ENCODE data around the gene CDRT4.

CDRT4 gene

DNA sequence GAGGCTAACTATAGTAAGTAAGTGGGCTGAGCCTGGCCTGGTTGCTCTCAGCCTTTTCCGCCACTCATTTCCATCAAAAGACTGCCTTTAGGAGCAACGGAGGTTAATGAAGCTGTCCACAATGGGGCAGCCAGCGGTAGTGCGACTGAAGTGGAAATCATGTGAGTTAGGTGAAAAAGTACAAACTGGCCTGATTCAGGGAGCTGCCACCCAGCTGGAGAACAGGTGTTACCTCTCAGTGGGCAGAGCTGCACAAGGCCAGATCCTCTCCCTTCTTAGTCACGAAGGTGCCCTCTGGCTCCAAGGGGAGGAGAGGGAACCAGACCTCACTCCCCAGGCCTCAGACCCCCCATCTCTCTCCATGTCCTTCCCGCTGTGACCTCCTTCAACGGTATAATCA lies 34.4 kb upstream of the CDRT4 start:
- DNase-seq (ENCODE audit: low spot score in 2 of 2) (no peak), ATAC-seq (no peak)
- H3K36me3 Mint-ChIP-seq = peaks cover 24% of the 10 kb centered on the region
- H3K4me1 Mint-ChIP-seq = peaks cover 18% of the 10 kb centered on the region
- H3K4me3 Mint-ChIP-seq = no peak overlapping the region
- H3K9me3 Mint-ChIP-seq = no peaks in the 10 kb centered on the region
- no peak overlapping the region for H3K27ac Mint-ChIP-seq

DNA sequence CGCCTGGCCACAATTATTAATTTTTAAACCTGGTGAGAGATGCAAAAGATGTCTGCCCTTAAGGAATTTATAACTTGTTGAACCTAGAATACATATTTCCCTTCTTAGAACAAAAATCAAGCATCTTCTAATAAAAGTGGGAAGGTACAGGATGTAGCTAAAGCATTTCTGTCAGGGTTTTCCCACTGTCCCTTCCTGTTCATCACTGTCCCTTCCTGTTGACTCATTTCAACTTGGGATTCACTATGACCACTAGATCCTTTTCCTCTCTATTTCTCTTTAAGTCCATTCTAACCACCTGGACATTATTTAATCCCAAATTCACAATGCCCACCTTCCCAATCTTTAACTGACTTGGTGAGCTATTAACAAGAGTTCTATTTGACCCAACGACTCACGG lies 33.9 kb upstream of the CDRT4 start:
- no peak overlapping the region for H3K27ac Mint-ChIP-seq

DNA sequence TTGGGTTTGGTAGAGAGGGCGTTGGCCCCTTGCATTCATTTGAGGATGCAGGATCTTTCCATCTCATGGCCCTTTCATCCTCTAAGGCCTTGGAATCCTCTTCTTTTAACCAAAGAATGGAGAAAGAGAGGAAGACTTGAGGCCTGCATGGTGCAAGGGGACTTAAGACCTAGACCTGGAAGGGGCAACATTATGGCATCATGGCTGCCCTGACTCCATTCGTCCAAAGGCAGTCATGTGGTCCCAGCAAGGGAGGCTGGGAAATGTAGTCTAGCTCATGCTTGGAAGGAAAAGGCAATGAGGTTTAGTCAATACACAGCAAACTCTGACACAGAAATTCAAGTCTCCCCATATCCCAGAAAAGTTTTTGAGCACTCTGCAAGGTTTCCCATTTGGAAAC lies 30.7 kb upstream of the CDRT4 start:
- peaks cover 28% of the 10 kb centered on the region for H3K36me3 Mint-ChIP-seq
- ATAC-seq (peak; percentile 51), DNase-seq (ENCODE audit: low spot score in 2 of 2) (no peak)
- no peaks in the 10 kb centered on the region for H3K9me3 Mint-ChIP-seq
- H3K4me1 Mint-ChIP-seq = peaks cover 12% of the 10 kb centered on the region
- H3K27ac Mint-ChIP-seq = peak overlapping the region; percentile 29
- H3K4me3 Mint-ChIP-seq = no peak overlapping the region

More for the DNA sequence above, 33.9 kb upstream of the CDRT4 start:
- Mint-ChIP-seq H3K36me3 (peaks cover 28% of the 10 kb centered on the region), H3K9me3 (no peaks in the 10 kb centered on the region), H3K4me3 (no peak overlapping the region), H3K4me1 (peaks cover 18% of the 10 kb centered on the region)
- ATAC-seq (no peak), DNase-seq (ENCODE audit: low spot score in 2 of 2) (no peak)

DNA sequence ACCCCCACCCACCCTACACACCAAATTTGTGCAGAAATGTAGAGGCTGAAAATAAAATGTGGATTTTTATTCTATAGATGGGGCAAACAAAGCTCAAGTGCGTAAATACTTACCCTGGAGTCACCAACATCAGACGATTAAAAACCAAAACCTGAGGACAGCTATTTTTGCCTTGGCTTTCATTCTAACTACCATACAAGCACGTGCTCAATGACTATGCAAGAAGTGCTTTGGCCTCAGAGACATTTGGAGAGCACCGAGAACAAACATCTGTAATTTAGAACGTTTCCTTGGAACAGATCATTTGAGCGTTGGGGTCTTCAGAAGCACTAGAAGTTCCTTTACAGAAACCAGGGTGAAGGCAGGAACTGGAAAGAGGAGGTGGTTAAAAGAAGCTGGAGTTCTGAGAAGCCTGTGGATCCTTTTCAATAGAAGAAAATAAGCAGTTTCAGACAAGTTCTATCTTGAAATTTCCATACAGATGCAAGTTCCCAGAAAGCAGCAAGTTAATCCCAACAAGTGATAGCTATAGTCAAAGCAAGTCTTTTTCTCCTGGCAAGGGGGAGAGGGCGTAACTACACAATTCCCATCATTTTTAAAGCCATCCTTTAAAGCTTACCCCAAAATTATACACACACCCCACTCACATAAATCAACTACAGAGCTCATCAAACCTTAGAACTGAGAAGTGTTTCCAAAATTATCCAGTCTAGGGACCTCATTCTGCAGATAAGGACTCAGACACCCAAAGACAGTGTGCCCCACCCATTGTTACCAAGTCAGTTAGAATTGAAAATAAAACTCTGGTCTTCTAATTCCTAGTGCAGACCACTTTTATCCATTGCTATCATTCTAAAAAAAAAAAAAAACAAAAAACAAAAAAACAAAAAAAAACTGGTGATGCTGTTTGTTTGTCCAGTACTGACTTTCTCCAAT lies 29.6 kb upstream of the CDRT4 start:
- DNase-seq (ENCODE audit: low spot score in 2 of 2) (no peak), ATAC-seq (no peak)
- Mint-ChIP-seq H3K9me3 (no peaks in the 10 kb centered on the region), H3K4me1 (peaks cover 6% of the 10 kb centered on the region), H3K4me3 (no peak overlapping the region), H3K36me3 (peaks cover 27% of the 10 kb centered on the region), H3K27ac (no peak overlapping the region)

DNA sequence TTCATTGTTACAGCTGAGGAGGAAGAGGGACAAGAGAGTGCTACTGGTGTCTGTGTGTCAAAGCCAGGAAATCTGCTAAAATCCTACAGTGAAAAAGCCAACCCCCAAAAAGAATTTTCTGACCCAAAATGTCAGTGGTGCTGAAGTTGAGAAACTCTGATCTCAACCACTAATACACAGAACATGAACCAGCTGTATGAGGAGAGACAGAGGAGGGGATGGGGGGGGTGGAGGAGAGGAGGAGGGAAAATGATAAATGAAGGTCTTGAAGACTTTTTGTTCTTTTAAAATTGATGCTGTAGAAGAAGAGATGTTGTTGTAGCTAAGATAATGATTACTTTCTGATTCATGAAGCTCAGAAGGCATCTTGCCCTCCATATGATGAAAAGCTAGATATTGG lies 27.4 kb upstream of the CDRT4 start:
- no peak overlapping the region for H3K4me3 Mint-ChIP-seq
- ATAC-seq (no peak), DNase-seq (ENCODE audit: low spot score in 2 of 2) (no peak)
- peaks cover 6% of the 10 kb centered on the region for H3K4me1 Mint-ChIP-seq
- no peak overlapping the region for H3K27ac Mint-ChIP-seq
- H3K9me3 Mint-ChIP-seq = no peaks in the 10 kb centered on the region
- peaks cover 12% of the 10 kb centered on the region for H3K36me3 Mint-ChIP-seq

DNA sequence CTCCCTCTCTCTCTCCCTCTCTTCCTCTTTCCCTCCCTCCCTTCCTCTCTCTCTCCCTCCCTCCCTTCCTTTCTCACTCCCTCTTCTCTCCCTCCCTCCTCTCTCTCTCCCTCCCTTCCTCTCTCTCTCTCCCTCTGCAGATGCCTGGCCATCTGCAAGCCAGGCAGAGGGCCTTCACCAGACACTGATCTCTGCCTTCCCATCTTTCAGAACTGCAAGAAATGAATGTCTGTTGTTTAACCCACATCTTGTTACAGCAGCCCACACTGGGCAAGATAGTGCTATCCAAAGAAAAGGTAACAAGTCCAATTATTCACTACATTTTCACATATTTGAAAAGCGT lies 26.2 kb upstream of the CDRT4 start:
- ATAC-seq (no peak), DNase-seq (ENCODE audit: low spot score in 2 of 2) (no peak)
- Mint-ChIP-seq H3K4me1 (peaks cover 2% of the 10 kb centered on the region), H3K27ac (peak overlapping the region; percentile 43), H3K36me3 (peaks cover 12% of the 10 kb centered on the region), H3K4me3 (no peak overlapping the region), H3K9me3 (no peaks in the 10 kb centered on the region)

DNA sequence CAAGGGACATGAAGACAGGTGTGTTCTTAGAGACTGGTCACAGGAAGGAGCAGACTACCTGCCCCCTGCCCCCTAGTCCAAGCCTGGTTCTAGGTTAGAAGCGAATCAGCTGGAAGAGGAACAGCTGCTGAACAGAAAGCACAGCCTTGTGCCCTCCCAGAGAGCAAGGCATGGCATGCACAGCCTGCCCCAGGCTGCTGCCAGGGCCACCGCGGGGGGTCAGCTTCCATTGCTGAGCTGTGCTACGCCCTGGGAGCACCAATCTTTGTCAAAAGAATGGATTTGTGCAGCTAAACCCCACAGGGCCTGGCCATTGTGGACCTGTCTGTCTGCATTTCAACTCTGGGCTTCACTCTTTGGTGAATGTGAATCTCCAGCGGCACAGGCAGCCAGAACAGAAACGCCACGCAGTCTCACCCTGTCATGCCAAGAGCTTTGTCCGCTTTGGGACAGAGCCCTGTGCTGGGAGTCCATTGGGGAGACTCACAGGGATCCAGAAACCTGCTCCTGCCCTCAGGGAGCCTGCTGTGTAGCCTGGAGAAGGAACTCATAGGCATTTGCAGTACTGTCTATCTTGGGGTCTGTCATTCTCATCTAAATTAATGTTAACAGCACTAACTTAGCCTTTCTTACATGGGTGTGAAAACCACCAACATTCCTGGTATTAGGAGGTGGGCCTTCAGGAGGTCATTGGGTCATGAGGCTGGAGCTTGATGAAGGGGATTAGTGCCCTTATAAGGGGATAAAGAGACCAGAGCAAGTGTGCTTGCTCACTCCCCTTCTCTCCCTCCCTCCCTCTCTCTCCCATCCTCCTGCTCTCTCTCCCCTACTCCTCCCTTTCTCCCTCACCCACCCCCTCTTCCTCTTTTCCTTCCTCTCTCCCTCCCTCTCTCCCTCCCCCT lies 25.6 kb upstream of the CDRT4 start:
- Mint-ChIP-seq H3K9me3 (no peaks in the 10 kb centered on the region), H3K27ac (peak overlapping the region; percentile 43), H3K36me3 (peaks cover 12% of the 10 kb centered on the region), H3K4me3 (no peak overlapping the region), H3K4me1 (no peaks in the 10 kb centered on the region)
- no peak for ATAC-seq
- no peak for DNase-seq (ENCODE audit: low spot score in 2 of 2)

DNA sequence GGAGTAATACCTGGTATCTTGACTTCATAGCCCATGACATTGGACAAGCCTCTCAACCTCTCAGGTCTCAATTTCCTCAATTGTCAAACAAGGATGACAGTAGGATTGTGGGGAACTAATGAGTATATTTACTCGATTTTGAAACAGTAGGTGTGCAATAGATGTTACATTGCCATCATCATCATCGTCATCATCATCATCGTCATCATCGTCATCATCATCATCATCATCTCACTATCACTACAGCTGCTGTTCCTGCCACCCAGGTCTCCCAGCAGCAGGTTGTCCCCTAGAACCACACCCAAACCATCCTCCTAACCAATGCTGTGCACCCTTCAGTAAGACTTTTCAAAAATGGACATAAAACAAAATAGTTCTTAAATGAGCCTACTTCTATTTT lies 24.8 kb upstream of the CDRT4 start:
- Mint-ChIP-seq H3K27ac (no peak overlapping the region), H3K4me1 (no peaks in the 10 kb centered on the region), H3K36me3 (peaks cover 8% of the 10 kb centered on the region), H3K4me3 (no peak overlapping the region), H3K9me3 (no peaks in the 10 kb centered on the region)
- DNase-seq (ENCODE audit: low spot score in 2 of 2) (no peak), ATAC-seq (no peak)

DNA sequence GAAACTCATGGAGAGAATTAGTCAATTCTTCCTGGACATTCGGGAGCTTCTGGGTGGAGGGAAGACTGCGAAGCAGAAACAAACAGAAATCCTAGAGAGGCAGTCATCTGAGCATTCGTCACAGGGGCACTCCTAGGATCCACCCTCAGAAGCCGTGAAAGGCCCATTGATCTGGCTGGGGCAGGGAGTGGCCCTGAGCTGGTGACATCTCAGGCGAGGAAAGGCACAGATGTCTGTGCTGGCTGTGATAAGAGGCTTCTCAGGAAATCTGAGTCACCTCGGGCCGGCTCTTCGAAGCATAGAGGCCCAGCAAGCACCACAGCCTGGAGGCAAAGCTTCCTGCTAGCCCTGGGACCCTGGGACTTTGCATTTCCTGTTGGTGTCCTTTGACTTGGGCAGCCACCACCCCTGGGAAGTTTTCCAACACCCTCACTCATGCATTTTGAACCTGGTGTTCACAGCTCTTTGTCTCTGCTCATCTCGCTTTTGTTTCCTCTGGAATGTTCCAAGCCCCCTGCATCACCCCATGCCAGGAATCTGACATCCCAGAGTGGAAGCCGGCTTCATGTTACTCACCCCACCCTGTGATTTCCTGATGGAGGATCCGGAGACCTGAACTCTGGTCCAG lies 23.3 kb upstream of the CDRT4 start:
- Mint-ChIP-seq H3K4me3 (no peak overlapping the region), H3K4me1 (peaks cover 4% of the 10 kb centered on the region), H3K27ac (no peak overlapping the region), H3K9me3 (no peaks in the 10 kb centered on the region), H3K36me3 (no peaks in the 10 kb centered on the region)
- ATAC-seq (peak; percentile 57), DNase-seq (ENCODE audit: low spot score in 2 of 2) (no peak)

DNA sequence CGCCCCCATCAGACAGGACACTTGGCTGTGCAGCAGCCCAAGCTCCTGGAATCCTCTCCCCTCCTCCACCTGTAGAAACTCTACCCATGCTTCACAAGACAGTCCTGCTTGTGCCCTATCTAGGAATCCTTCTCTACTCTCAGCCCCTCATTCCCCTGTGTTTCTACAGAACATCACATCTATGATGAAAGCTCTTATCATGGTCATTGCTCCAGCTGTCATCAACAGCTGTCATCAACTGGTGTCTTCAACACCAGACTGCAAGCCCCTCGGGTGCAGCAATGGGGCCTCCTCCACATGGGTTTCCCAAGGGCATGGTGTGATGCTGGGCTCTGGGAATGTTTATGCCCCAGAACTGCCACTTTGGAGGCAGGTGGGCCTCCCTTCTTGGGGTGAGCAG lies 21.1 kb upstream of the CDRT4 start:
- no peak for ATAC-seq
- Mint-ChIP-seq H3K36me3 (no peaks in the 10 kb centered on the region), H3K27ac (no peak overlapping the region), H3K4me1 (peaks cover 5% of the 10 kb centered on the region), H3K4me3 (no peak overlapping the region), H3K9me3 (no peaks in the 10 kb centered on the region)
- no peak for DNase-seq (ENCODE audit: low spot score in 2 of 2)

DNA sequence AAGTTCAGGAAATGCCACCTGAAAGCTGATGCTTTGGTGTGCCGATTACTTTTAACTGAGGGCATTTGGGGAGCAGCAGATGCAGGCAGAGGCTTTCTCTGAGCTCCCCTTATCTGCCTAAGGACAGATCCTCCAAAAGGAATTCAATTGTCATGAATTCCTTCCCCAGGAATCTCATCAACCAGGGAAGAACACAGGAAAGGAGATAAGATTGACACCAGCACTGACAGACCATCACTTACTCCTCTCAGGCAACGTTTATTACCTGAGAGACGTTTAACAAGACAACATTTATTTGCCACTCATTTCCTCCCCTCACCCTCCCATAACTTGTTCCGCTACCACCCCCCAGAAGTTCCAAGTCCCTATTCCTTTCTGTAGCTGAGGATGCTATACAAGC lies 17.6 kb upstream of the CDRT4 start:
- Mint-ChIP-seq H3K4me1 (peaks cover 5% of the 10 kb centered on the region), H3K36me3 (no peaks in the 10 kb centered on the region), H3K27ac (no peak overlapping the region), H3K4me3 (no peak overlapping the region), H3K9me3 (no peaks in the 10 kb centered on the region)
- ATAC-seq (no peak), DNase-seq (ENCODE audit: low spot score in 2 of 2) (no peak)

DNA sequence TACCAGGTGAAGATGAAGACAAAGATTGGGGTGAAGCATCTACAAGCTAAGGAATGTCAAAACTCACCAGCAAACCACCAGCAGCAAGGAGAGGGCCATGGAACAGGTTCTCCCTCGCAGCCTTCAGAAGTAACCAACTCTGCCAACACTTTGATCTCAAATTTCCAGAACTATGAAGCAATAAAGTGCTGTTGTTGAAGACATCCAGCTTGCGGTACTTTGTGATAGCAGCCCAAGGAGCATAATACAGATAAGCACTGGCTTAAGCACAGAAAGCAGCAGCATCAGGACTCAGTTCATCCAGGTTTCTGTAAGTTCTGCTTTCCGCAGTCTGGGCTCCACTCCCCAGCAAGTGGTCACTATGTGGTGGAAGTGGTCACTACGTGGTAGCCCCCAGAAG lies 16.0 kb upstream of the CDRT4 start:
- ATAC-seq (no peak), DNase-seq (ENCODE audit: low spot score in 2 of 2) (no peak)
- H3K4me1 Mint-ChIP-seq = peaks cover 5% of the 10 kb centered on the region
- no peaks in the 10 kb centered on the region for H3K9me3 Mint-ChIP-seq
- no peaks in the 10 kb centered on the region for H3K36me3 Mint-ChIP-seq
- no peak overlapping the region for H3K4me3 Mint-ChIP-seq
- H3K27ac Mint-ChIP-seq = no peak overlapping the region

DNA sequence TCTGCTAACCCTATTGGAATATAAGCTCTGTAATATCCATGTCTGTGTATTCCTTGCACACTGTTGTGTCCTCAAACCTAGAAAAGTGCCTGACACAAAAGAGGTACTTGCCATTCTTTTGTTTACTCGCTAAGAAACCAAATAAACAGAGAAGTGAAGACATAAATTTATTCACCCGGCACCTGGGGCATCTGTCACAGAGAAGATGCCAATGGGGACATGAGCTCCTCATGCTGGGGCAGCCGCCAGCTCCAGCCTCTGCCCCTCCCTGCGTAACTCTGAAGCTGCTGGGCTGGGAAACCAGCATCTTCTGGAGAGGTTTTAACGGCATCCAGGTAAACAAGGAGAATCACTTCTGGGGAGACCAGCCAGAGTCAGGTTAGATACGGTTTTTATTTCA lies 15.1 kb upstream of the CDRT4 start:
- H3K9me3 Mint-ChIP-seq = no peaks in the 10 kb centered on the region
- H3K4me3 Mint-ChIP-seq = no peak overlapping the region
- no peak for DNase-seq (ENCODE audit: low spot score in 2 of 2)
- H3K27ac Mint-ChIP-seq = no peak overlapping the region
- no peaks in the 10 kb centered on the region for H3K36me3 Mint-ChIP-seq
- peaks cover 5% of the 10 kb centered on the region for H3K4me1 Mint-ChIP-seq
- ATAC-seq = no peak

DNA sequence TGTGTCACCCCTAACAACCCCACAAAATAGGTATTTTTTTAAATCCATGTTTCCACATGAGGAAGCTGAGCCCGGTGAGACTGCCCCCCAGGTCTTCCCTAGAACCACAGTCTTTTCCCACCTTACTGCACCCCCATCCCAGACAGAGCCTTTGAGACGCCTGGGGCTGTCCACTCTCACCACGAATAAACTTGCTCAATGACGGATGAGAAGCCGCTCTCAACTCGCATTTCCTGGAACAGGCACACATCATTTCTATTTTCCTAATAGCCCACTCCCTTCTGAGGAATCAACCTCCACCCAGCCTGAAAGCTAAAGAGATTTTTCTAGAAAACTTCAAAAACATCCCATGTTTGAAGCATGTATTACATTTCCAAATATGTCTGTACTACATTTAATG lies 14.1 kb upstream of the CDRT4 start:
- Mint-ChIP-seq H3K4me3 (no peak overlapping the region), H3K4me1 (peaks cover 5% of the 10 kb centered on the region), H3K36me3 (no peaks in the 10 kb centered on the region), H3K9me3 (no peaks in the 10 kb centered on the region), H3K27ac (no peak overlapping the region)
- ATAC-seq (no peak), DNase-seq (ENCODE audit: low spot score in 2 of 2) (no peak)

DNA sequence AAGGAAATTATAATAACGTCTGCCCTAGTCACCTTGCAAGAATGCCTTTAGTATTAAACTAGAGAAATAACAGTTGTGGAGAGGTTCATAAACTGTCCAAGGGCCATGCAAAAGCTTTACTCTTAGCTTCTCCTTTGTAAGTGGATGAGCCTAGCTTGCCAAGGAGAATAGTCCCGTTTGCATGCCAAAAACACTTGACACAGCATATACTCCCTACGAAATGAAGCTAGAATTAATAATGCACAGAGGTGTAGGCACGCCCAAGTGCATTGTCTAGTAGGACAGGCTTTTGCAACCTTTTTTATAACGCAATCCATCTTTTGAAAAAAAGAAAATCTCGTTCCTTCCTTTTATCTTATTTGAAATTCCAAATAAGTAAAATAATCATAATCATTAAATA lies 12.8 kb upstream of the CDRT4 start:
- H3K4me1 Mint-ChIP-seq = no peaks in the 10 kb centered on the region
- H3K9me3 Mint-ChIP-seq = no peaks in the 10 kb centered on the region
- DNase-seq (ENCODE audit: low spot score in 2 of 2) (no peak), ATAC-seq (no peak)
- no peak overlapping the region for H3K4me3 Mint-ChIP-seq
- H3K36me3 Mint-ChIP-seq = peaks cover 2% of the 10 kb centered on the region
- H3K27ac Mint-ChIP-seq = no peak overlapping the region
